DND-41 (cell line): ENCODE data around the gene TNFAIP2.

Experiments used
- ATAC-seq: fragments of 200-7000 bp; cut with Tn5 transposase; 3 replicates; pipeline ENCODE4 v1.9.1; 2021; ENCODE audit warnings: low read depth; ENCODE audit not compliant: insufficient read depth
- DNase-seq: peaks from one replicate; pipeline ENCODE4 v3.0.0-alpha.2; 2020
- H2AFZ ChIP-seq: 2 replicates; pipeline ENCODE4 v1.6.0; 2012; ENCODE audit warnings: low read depth, low read length
- H3K27ac ChIP-seq: 2 replicates; pipeline ENCODE4 v1.5.1; 2012; ENCODE audit warnings: low read length, inconsistent platforms
- H3K27me3 ChIP-seq: fragments of 200-600 bp; sonication (generic); 2 replicates; pipeline ENCODE4 v1.6.0; 2012; ENCODE audit warnings: low read length, mild to moderate bottlenecking, inconsistent platforms; ENCODE audit not compliant: insufficient read depth, poor library complexity
- H3K36me3 ChIP-seq: 2 replicates; pipeline ENCODE4 v1.5.1; 2012; ENCODE audit warnings: low read length, inconsistent platforms; ENCODE audit not compliant: insufficient read depth
- H3K4me1 ChIP-seq: 2 replicates; pipeline ENCODE4 v1.5.1; 2012; ENCODE audit warnings: mild to moderate bottlenecking, low read length; ENCODE audit not compliant: insufficient read depth
- H3K4me2 ChIP-seq: 2 replicates; pipeline ENCODE4 v1.6.0; 2012; ENCODE audit warnings: mild to moderate bottlenecking, moderate library complexity, low read length, inconsistent platforms; ENCODE audit not compliant: insufficient read depth
- H3K4me3 ChIP-seq, 2 experiments: fragments of 200-600 bp in 1 of 2; shearing (Covaris generic) in 1 of 2; 2 replicates each; pipeline ENCODE4 v1.5.1; 2012 to 2016; ENCODE audit warnings: inconsistent platforms in 2 of 2, low read length in 2 of 2, mild to moderate bottlenecking in 2 of 2, low read depth in 1 of 2, moderate library complexity in 1 of 2
- H3K79me2 ChIP-seq: 2 replicates; pipeline ENCODE4 v1.6.0; 2012; ENCODE audit warnings: low read length, inconsistent platforms; ENCODE audit not compliant: insufficient read depth
- H3K9ac ChIP-seq: 2 replicates; pipeline ENCODE4 v1.6.0; 2012; ENCODE audit warnings: low read depth, mild to moderate bottlenecking, inconsistent platforms, low read length, moderate library complexity
- H3K9me3 ChIP-seq: 2 replicates; pipeline ENCODE4 v1.5.1; 2012; ENCODE audit warnings: low read length, moderate library complexity, mild to moderate bottlenecking, inconsistent platforms; ENCODE audit not compliant: insufficient read depth, severe bottlenecking
- H4K20me1 ChIP-seq: 2 replicates; pipeline ENCODE4 v1.6.0; 2012; ENCODE audit warnings: low read length; ENCODE audit not compliant: insufficient read depth
- CTCF ChIP-seq: IDR thresholded peaks from 2 replicates; pipeline ENCODE4 v1.5.1; 2012; ENCODE audit warnings: borderline replicate concordance, low read length, moderate library complexity, mild to moderate bottlenecking; ENCODE audit not compliant: poor library complexity, severe bottlenecking; ENCODE audit errors: extremely low read depth
- EZH2 ChIP-seq: IDR thresholded peaks from 3 replicates; pipeline ENCODE4 v1.6.1; 2012; ENCODE audit warnings: borderline replicate concordance, low read depth, mild to moderate bottlenecking, moderate library complexity, low read length, inconsistent platforms; ENCODE audit not compliant: severe bottlenecking

TNFAIP2 gene

GRCh38 chr14:103124501-103125001 is 1.3 kb downstream of the TNFAIP2 start:
- ATAC-seq, result no peak
- no peak overlapping the region for H3K4me2 ChIP-seq

GRCh38 chr14:103125098-103126070 is 2.1 kb downstream of the TNFAIP2 start:
- DNase-seq, result no peak
- no peak for ATAC-seq
- Histone ChIP-seq H4K20me1 (peaks cover 12% of the 10 kb centered on the region; the same call in 1 of the 2 replicates), H3K4me1 (no peaks in the 10 kb centered on the region), H3K79me2 (no peaks in the 10 kb centered on the region), H3K4me3 (no peak overlapping the region), H3K27ac (no peak overlapping the region), H3K9ac (no peak overlapping the region), H3K4me2 (no peak overlapping the region), H3K27me3 (peaks cover 12% of the 10 kb centered on the region), H3K36me3 (no peaks in the 10 kb centered on the region), H2AFZ (no peak overlapping the region), H3K9me3 (no peaks in the 10 kb centered on the region)
- TF ChIP-seq EZH2 (no peak), CTCF (no peak)

More at GRCh38 chr14:103124501-103125001, 1.3 kb downstream of the TNFAIP2 start:
- peaks cover 12% of the 10 kb centered on the region; the same call in 1 of the 2 replicates for H4K20me1 ChIP-seq
- no peaks in the 10 kb centered on the region for H3K4me1 ChIP-seq
- no peak overlapping the region for H3K27ac ChIP-seq
- no peak for DNase-seq
- H3K79me2 ChIP-seq, result no peaks in the 10 kb centered on the region
- peaks cover 12% of the 10 kb centered on the region for H3K27me3 ChIP-seq
- no peak overlapping the region for H3K9ac ChIP-seq
- no peak overlapping the region for H2AFZ ChIP-seq
- no peaks in the 10 kb centered on the region for H3K9me3 ChIP-seq
- H3K4me3 ChIP-seq, result no peak overlapping the region
- no peaks in the 10 kb centered on the region for H3K36me3 ChIP-seq
- TF ChIP-seq CTCF, result no peak
- TF ChIP-seq EZH2, result no peak

DNA sequence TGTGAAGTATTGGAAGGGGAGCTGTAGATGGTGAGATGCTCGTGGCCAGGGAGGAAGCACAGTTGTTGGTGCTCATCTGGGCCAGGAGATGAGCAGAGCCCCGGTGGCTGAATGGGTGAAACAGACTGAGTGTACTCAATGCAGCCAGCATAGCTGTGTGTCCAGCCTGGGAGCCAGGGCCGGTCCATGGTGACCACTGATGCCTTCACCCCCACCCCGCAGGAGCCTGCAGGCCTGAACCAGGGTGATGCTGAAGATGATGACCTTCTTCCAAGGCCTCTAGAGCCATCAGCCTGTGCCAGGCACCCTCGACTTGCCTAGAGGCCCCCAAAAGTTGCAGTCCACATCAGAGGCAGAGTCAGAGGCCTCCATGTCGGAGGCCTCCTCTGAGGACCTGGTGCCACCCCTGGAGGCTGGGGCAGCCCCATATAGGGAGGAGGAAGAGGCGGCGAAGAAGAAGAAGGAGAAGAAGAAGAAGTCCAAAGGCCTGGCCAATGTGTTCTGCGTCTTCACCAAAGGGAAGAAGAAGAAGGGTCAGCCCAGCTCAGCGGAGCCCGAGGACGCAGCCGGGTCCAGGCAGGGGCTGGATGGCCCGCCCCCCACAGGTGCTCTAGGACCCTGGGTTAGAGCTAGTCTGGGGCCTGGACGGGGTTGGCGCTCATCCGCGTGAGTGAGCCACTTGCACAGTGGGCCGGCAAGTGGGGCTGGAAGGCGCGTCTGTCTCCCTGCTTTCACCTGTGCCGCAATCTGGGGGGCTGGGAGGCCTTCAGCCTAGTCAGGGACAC is 3.0 kb downstream of the TNFAIP2 start:
- Histone ChIP-seq H3K4me3 (no peak overlapping the region), H3K27me3 (peaks cover 12% of the 10 kb centered on the region), H3K9ac (no peak overlapping the region), H3K79me2 (no peaks in the 10 kb centered on the region), H3K36me3 (no peaks in the 10 kb centered on the region), H3K4me1 (no peaks in the 10 kb centered on the region), H3K9me3 (no peaks in the 10 kb centered on the region), H4K20me1 (peaks cover 12% of the 10 kb centered on the region; the same call in 1 of the 2 replicates), H3K27ac (no peak overlapping the region), H3K4me2 (no peak overlapping the region), H2AFZ (no peak overlapping the region)
- DNase-seq (no peak), ATAC-seq (no peak)
- no peak for TF ChIP-seq EZH2
- no peak for TF ChIP-seq CTCF
